NCI-H2081 treated with DMSO at 0.1 percent for 48 hours (cell line): ENCODE measurements around the gene ILF3.
A peak's percentile ranks its signal among the peaks of the same experiment; 100 is the strongest.

ENCODE experiments used
- DNase-seq: peaks from one replicate; lab custom pipeline; 2025; lab: John Stamatoyannopoulos, UW

Gene ILF3

DNA sequence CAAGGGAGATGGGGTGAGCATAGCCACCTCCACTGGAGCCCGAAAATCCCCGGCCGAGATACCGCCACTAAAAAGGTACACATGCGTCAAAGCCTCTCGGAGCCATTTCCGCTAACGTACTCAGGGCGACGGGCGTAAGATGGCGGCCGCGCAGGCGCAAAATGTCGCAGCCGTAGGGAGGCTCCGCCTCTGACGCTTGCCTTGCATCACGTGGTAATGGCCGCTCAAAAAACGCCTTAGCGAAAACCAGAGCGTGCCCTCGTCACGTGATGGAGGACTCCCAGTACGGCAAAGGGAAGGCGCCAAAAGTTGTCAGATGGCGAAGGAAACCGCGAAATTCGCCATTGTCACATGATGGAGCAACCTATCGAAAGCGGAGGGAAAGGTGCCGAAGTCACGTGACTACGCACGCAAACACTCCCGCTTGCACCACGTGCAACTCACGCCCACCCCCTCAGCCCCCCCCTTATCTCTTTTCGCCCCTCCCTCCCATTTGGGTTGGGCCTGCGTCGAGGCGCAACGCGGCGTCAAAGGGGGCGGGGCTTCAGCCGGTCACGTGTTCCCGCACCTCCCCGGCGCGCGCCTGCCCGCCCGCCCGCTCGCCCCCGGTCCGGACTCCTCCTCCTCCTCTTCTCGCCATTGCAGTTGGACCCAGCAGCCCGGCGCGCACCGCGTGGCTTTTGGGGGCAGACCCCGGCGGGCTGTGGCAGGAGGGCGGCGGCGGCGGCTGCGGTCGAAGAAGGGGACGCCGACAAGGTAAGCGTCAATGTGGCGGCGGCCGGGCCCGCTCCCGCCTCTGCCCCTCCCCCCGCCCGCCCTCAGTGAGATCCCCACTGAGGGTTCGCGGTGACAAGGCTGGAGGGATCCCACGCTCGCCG is at the start of gene ILF3:
Gene ILF3, plus strand, starts transcription at position 615 of the 878 bp plus-strand sequence. CDS start 16,260 bp downstream, outside the sequence.
- DNase-seq, result peak; percentile 99

DNA sequence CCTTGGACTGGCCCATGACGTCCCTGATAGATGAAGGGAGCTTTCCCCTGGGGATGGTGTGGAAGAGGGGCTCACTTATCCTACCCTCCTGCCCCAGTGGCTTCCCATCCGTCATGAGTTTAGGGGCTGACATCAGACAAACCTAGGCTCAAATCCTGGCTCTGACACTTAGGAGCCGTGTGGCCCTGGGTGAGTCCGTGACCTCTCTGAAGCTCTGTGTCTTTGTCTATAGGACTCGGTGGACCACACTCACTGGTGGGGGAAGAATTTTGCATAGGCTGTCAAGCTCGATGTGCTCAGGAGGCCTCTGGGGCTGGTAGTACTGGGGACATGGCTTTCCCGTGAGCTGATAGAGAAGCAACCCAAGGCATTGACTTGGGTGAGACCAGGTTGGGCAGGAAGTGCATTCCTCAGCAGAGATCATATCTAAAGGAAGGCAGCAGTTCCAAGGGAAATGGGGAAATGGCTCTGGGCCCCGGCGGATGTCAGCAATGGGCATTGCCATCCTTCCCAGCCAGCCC is 49.6 kb upstream of the ILF3 start:
- DNase-seq, result no peak

DNA sequence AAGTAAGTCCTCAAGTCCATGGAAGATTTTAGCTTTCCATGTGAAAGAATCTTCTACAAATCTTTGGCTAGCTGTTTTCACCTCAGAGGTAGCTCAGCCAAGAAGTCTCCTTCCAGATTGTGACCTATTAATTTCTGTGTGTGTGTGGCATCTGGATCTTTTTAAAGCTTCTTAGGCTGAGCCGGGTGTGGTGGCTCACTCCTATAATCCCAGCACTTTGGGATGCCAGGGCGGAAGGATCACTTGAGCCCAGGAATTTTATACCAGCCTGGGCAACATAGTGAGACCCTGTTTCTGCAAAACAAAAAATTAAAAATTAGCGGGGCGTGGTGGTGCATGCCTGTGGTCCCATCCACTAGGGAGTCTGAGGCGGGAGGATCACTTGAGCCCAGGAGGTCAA is 42.2 kb upstream of the ILF3 start:
- DNase-seq, result no peak

DNA sequence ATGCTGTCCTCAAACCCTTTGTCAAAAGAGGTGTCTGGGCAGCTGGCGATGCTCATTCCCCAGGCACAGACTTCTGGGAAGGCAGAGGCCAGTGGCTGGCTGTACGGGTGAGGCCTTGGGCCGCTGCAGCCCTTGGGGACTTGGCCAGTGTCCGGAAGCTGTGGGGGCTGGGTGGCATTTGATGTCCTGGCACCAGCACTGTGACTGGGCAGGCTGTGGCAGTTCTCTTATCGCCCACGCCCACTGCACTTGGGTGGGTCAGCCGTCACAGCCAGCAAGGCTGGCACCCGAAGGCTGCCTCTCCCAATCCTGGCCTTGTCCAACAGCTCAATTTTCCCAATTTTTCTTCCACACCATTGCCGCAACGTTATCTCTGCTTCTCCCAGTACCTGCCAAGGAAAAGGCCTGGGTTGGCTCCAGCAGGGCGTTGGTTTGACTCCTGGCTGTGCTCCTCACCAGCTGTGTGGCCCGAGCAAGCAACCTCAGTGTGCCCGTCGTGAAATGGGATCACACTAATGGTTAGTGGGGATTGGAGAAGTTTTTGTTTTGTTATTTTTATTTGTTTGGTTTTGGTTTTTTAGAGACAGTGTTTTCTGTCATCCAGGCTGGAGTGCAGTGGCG is 41.5 kb upstream of the ILF3 start:
- no peak for DNase-seq

DNA sequence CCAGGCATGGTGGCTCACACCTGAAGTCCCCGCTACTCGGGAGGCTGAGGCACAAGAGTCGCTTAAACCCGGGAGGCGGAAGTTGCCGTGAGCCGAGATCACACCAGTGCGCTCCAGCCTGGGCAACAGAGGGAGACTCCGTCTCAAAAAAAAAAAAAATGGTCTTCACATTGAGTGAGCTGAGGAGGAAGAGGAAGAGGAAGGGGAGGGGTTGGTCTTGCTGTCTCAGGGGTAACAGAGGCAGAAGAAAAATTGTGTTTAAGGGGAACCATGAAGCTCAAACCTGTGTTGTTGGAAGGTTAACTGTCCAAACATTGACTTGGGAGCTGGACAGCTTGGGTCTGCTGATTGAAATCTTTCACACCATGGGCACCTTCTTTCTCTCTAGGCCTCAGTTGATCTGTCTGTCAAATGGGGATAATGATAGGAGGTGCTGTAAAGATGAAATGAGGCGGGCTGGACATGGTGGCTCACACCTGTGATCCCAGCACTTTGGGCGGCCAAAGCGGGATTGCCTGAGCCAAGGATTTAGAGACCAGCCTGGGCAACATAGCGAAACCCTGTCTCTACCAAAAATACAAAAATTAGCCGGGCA is 38.6 kb upstream of the ILF3 start:
- DNase-seq, result no peak

DNA sequence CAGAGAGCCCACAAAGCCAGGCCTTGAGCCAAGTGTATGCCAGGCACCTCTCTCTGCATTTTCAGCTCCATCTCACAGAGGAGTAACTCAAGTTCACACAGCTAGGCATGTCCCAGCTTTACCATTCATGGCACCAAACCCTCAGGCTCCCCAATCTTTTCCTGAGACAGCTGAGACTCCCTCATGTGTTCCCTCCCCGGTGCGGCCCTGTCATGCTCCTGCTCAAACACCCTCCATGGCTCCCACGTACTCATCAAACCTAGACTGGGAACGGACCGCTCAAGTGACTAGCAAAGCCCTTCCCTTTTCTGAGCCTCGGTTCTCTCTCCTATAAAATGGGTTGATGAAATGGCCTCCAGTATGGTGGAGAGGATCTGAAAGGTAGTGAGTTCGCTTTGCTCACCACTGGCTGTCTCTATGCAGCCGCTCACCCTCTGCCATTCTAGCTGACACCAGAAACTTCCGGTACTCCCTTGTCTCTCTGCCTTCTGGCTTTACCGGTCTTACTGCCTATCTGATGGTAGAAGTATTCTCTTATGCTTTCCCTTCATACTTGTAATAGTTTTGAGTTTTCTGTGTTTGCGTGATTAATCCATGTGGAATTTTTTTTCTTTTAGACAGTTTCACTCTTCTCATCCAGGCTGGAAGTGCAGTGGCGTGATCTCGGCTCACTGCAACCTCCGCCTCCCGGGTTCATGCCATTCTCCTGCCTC is 36.6 kb upstream of the ILF3 start:
- DNase-seq, result no peak

DNA sequence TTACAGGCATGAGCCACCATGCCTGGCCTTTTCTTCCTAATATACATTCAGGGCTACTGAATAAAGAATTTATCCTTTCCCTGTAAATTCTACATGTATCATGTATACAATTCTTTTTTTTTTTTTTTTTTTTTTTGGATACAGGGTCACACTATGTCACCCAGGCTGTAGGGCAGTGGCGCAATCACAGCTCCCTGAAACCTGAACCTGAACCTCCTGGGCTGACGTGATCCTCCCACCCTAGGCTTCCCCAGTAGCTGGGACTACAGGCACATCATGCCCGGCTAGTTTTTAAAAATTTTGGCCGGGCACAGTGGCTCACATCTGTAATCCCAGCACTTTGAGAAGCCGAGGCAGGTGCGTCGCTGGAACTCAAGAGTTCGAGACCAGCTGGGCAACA is 35.3 kb upstream of the ILF3 start:
- no peak for DNase-seq

DNA sequence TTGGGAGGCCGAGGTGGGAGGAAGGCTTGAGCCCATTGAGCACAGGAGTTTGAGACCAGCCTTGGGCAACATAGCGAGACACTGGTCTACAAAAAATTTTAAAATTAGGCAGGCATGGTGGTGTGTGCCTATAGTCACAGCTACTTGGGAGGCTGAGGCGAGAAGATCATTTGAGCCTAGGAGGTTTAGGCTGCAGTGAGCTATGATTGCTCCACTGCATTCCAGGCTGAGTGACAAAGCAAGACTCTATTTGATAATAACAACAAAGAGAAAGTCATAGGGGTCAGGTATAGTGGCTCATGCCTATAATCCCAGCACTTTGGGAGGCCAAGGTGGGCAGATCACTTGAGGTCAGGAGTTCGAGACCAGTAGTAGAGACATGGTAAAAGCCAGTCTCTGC is 33.4 kb upstream of the ILF3 start:
- DNase-seq, result no peak

DNA sequence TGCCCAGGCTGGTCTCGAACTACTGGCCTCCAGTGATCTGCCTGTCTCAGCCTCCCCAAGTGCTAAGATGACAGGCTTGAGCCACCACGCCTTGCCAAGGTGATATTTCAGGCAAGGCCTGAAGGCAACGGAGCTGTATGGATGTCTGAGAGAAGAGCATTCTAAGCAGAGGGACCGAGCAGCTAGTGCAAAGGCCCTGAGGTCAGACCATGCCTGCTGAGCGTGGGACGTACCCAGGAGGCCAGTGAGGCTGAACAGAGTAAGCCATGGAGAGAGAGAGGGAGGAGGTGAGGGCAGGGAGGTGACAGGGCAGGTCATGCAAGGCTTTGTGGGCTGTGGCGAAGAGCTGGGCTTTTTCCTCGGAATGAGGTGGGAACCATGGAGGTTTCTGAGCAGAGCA is 32.2 kb upstream of the ILF3 start:
- DNase-seq, result no peak

DNA sequence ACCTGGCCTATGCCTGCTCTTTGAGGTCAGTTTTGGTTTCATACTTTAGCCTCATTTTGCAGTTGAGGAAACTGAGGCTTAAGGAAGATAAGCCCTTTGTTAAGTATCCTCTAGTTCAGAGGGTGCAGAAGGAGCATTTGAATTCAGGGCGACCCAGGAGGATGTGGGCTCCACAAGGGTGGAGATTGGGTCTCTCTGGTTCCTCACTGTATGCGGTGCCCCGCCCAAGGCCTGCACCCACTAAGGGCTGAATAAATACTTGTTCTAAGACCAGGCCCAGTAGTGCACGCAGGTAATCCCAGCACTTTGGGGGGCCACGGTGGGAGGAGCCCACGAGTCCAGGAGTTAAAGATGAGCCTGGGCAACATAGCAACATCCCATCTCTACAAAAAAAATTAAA is 29.6 kb upstream of the ILF3 start:
- DNase-seq, result no peak

DNA sequence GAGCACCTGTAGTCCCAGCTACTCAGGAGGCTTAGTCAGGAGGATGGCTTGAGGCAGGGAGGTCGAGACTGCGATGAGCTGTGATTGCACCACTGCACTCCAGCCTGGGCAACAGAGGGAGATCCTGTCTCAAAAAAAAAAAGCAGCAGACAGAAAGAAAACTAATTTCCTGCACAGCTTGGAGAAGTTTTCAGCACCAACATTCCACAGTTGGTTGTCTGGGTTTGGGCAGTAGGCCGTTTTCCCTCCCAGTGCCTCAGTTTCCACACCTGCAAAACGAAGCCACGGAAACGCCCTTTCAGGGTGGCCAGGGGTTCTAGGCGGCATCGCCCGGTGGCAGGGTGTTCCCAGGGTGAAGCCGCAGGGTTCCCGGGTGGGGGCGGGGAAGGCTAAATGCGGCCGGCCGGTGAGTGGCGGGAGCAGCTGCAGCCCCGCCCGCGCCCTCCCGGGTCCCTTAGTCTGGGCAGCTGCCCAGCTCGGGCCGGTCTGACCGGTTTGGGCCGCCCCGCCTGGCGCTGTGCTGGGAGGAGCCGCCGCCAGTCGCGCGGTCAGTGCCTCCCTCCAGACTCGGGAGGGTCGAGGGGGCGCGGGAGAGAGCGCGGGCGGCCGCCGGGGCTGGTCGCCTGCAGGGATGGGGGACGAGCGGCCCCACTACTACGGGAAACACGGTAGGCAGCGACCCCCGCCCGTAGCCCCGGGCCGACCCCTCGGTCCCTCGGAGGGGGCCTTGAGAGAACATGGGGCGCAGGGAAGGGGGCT is 29.0 kb upstream of the ILF3 start, which contains the start of gene SLC44A2:
Gene SLC44A2, plus strand, starts transcription at position 551 of the 759 bp plus-strand sequence. Its CDS starts 81 bp downstream, at position 632.
- DNase-seq, result no peak

DNA sequence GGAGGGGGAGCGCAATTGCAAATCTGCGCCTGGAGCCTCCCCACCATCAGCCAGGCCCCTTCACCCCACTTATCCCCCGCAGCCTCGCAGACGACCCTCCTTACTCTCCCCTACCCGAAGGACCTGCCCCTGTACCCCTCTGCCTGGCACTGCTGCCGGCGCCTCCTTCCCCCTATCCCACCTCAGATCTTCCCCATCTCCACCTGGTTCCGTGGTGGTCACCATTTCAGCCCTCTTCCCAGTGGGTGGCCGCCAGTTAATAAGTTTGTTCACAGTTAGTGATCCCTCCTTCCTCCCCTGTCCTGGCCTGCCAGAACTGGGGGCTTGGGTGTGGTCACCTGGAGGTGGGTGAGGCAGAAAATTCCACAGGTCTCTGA is 28.4 kb upstream of the ILF3 start:
- DNase-seq, result no peak

DNA sequence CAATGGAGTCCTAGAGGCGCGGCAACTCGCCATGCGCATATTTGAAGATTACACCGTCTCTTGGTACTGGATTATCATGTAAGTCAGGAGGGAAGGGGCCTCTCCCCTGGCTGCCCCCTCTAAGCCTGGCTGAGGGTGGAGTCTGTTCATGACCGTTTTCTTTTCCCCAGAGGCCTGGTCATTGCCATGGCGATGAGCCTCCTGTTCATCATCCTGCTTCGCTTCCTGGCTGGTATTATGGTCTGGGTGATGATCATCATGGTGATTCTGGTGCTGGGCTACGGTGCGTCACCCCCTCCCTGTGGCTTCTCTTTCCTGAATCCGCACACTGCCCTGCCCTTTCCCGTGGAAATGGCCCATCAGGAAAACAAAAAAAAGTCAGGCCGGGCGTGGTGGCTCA is 22.3 kb upstream of the ILF3 start:
- DNase-seq, result no peak

DNA sequence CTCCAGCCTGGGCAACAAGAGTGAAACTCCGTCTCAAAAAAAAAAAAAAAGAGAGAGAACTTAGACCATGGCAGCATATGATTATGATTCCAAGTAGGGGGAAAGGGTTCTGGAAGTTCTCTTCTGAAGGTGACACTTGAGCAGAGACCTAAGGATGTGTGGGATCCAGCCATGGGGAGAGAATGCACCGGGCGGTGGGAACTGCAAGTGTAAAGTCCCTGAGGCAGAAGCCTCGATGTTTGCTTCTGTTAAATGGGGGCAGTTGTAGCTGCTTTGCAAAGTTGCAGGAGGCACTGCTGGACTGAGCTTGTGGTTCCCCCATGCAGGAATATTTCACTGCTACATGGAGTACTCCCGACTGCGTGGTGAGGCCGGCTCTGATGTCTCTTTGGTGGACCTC is 19.7 kb upstream of the ILF3 start:
- no peak for DNase-seq

DNA sequence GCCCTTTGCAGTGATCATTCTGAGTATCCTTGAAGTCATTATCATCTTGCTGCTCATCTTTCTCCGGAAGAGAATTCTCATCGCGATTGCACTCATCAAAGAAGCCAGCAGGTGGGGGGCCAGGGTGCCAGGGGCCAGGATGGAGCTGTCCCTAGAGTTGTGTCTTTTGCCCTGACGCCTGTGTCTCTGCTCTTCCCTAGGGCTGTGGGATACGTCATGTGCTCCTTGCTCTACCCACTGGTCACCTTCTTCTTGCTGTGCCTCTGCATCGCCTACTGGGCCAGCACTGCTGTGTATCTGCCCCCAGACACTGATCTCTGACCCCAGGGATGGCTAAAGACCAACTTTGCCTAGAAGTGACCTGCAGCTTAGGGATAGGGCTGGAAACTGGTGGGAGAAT is 19.2 kb upstream of the ILF3 start:
- DNase-seq, result no peak

DNA sequence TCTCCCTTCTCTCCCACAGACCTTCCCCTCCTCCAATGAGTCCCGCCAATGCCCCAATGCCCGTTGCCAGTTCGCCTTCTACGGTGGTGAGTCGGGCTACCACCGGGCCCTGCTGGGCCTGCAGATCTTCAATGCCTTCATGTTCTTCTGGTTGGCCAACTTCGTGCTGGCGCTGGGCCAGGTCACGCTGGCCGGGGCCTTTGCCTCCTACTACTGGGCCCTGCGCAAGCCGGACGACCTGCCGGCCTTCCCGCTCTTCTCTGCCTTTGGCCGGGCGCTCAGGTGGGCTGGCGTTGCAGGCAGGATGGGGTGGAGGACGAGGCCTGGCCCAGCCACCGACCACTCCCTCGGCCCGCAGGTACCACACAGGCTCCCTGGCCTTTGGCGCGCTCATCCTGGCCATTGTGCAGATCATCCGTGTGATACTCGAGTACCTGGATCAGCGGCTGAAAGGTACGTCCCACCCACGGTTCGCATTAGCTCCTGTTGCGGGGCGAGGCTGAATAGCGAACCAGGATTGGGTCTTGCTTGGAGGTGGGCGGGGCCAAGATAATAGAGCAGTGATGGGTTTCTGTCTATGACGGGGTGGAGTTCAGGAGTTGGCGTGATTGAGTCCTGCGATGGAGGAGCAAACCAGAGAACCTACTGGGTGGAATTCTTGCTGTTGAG is 17.7 kb upstream of the ILF3 start:
- DNase-seq, result no peak

DNA sequence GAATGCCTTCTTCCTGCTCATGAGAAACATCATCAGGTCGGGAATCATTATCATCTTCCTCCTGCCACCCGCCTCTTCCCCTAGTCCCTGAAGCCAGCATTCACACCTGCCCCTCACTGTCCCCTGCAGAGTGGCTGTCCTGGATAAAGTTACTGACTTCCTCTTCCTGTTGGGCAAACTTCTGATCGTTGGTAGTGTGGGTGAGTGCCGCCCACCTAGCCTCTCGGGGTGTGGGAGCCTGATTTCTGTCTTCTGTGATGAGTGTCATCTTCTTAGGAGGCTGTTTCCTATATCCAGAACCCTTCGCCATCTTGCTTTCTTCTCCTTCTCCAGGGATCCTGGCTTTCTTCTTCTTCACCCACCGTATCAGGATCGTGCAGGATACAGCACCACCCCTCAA is 16.3 kb upstream of the ILF3 start:
- no peak for DNase-seq

DNA sequence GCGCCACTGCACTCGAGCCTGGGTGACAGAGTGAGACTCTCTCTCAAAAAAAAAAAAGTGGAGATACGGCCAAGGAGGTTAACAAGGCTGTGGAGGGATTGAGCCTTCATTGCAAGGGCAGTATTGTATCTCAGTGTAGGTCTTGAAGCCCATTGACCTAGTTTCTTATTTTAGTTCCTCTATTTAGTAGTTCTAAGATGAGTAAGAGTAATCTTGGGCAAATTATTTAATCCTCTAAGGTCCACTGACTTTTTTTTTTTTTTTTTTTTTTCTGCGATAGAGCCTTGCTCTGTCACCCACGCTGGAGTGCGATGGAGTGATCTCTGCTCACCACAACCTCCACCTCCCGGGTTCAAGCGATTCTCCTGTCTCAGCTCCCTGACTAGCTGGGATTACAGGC is 14.3 kb upstream of the ILF3 start:
- no peak for DNase-seq

DNA sequence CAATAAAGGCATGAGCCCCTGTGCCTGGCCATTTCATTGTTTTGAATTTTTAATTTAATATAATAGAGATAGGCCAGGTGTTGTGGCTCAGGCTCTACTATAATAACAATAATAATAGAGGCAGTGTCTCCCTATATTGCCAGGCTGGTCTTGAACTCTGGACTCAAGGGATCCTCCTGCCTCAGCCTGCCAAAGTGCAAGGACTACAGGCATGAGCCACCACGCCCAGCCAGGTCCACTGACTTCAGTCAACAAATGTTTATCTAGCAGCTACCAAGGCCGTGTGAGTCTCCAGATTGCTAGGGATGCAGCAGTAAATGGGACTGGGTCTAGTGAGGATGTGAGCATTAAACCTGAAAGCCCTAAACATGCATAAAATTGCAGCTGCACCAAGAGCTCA is 13.8 kb upstream of the ILF3 start:
- no peak for DNase-seq

DNA sequence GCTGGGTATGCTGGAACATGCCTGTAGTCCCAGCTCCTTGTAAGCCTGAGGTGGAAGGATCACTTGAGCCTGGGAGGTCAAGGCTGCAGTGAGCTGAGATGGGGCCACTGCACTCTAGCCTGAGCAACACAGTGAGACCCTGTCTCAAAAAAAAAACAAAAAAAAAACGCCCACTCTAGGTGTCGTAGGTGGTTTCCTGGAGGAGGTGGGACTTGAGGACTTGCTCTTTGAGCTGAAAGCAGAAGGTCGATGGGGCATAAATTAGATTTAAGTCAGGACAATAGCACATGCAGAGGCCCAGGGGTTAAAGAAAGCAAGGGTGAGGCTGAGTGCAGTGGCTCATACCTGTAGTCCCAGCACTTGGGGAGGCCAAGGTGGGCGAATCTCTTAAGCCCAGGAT is 12.9 kb upstream of the ILF3 start:
- DNase-seq, result no peak
